ENCODE data around the gene SEL1L.

DNA sequence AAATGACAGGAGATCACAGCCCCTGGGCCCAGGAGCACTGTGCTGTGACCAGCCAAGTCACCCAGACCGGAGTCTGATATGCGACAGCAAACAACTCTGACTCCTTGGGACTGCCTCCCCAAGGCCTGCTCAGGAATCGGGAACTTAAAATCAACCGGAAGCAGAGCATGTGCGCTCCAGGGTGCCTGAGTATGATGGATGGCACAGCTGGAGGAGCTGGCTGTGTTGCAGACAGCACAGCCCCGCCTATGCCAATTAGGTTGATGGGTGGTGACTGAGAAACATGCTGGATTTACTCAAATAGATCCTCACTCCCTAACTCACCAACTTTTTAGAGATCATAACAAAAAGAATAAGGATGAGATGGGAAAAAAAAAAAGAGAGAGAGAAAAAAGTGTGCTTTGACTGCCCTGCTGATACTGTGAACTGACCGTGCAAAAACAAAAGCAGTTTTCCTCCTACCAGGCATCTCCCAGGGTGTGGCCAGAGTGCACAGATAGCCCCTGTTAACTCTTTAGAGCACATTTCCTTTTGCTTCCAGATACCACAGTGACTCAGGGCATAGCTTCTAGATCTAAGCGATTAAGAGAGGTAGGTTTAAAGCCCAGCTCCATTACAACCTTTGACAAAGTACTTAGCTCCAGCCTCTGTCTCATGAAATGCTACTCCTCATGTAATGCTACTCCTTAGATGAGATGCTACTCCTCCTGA is 106.2 kb downstream of the SEL1L start:
- TF ChIP-seq POLR2A (IDR thresholded peaks at IDR 0.05) (no peak), POLR2AphosphoS5 (IDR thresholded peaks at IDR 0.05) (no peak)
- TF ChIP-seq, protein P1, sequence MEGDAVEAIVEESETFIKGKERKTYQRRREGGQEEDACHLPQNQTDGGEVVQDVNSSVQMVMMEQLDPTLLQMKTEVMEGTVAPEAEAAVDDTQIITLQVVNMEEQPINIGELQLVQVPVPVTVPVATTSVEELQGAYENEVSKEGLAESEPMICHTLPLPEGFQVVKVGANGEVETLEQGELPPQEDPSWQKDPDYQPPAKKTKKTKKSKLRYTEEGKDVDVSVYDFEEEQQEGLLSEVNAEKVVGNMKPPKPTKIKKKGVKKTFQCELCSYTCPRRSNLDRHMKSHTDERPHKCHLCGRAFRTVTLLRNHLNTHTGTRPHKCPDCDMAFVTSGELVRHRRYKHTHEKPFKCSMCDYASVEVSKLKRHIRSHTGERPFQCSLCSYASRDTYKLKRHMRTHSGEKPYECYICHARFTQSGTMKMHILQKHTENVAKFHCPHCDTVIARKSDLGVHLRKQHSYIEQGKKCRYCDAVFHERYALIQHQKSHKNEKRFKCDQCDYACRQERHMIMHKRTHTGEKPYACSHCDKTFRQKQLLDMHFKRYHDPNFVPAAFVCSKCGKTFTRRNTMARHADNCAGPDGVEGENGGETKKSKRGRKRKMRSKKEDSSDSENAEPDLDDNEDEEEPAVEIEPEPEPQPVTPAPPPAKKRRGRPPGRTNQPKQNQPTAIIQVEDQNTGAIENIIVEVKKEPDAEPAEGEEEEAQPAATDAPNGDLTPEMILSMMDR (IDR thresholded peaks at IDR 0.05) = no peak
